CD14-positive monocyte (primary cell): ENCODE measurements around the gene GNG4. TPM values are rescaled to one million over a fixed set of nuclear protein-coding genes. Genes with fewer than 3 reads are reported as not detected.
"Not testable (repeated sequence)": the region's sequence is repeated elsewhere in the genome, so short reads cannot be mapped to it uniquely, and the experiment has no call there.

Experiments
- DNase-seq, 3 donors: peaks; one replicate each; pipeline ENCODE4 v3.0.0-alpha.2; 2011 to 2022
- H2AFZ ChIP-seq: 2 replicates; pipeline ENCODE4 v1.6.0; 2012; ENCODE audit warnings: mild to moderate bottlenecking, low read depth, low read length, inconsistent platforms; ENCODE audit not compliant: insufficient read depth, poor library complexity, severe bottlenecking
- H3K27ac ChIP-seq, 2 donors: 1 replicate in 1 of 2; 2 replicates in 1 of 2; pipeline ENCODE4 v1.5.1; 2012 to 2013; ENCODE audit warnings: low read length in 2 of 2, control low read depth in 1 of 2, inconsistent platforms in 1 of 2, low read depth in 1 of 2, mild to moderate bottlenecking in 1 of 2
- H3K27me3 ChIP-seq, 2 donors: one replicate each; pipeline versions ENCODE4 v1.6.0 to v1.6.1; 2011 to 2013; ENCODE audit warnings: low read length in 2 of 2; ENCODE audit not compliant: control insufficient read depth in 2 of 2, insufficient read depth in 2 of 2
- H3K36me3 ChIP-seq, 2 donors: replicated peaks in 1 of 2; 1 replicate in 1 of 2; 2 replicates in 1 of 2; pipeline versions ENCODE4 v1.5.1 to v1.6.1; 2012 to 2013; ENCODE audit warnings: low read length in 2 of 2, control low read depth in 1 of 2, inconsistent platforms in 1 of 2, mild to moderate bottlenecking in 1 of 2; ENCODE audit not compliant: insufficient read depth in 2 of 2, control insufficient read depth in 1 of 2
- H3K4me1 ChIP-seq, 2 donors: 1 replicate in 1 of 2; 2 replicates in 1 of 2; pipeline versions ENCODE4 v1.5.1 to v1.6.1; 2012 to 2013; ENCODE audit warnings: low read length in 2 of 2, control low read depth in 1 of 2, inconsistent platforms in 1 of 2, mild to moderate bottlenecking in 1 of 2, moderate library complexity in 1 of 2; ENCODE audit not compliant: insufficient read depth in 2 of 2, control insufficient read depth in 1 of 2
- H3K4me2 ChIP-seq: replicated peaks from 2 replicates; pipeline ENCODE3; 2012; ENCODE audit warnings: low read length, moderate library complexity, mild to moderate bottlenecking; ENCODE audit not compliant: poor library complexity, severe bottlenecking; ENCODE audit errors: extremely low read depth
- H3K4me3 ChIP-seq, 3 experiments: fragments of 200-600 bp in 1 of 3; sonication (generic) in 1 of 3; replicated peaks in 1 of 3; 1 replicate in 2 of 3; 2 replicates in 1 of 3; pipeline ENCODE4 v1.5.1; 2011 to 2013; ENCODE audit warnings: low read length in 3 of 3, mild to moderate bottlenecking in 3 of 3, control low read depth in 2 of 3, low read depth in 2 of 3, inconsistent platforms in 1 of 3, moderate library complexity in 1 of 3
- H3K79me2 ChIP-seq: 2 replicates; pipeline ENCODE4 v1.6.0; 2012; ENCODE audit warnings: mild to moderate bottlenecking, control low read depth, inconsistent platforms, low read length, moderate library complexity; ENCODE audit not compliant: insufficient read depth
- H3K9ac ChIP-seq: 2 replicates; pipeline ENCODE4 v1.6.0; 2017; ENCODE audit warnings: low read length, mild to moderate bottlenecking; ENCODE audit not compliant: insufficient read depth, poor library complexity, severe bottlenecking
- H3K9me3 ChIP-seq, 2 donors: replicated peaks in 1 of 2; 1 replicate in 1 of 2; 2 replicates in 1 of 2; pipeline versions ENCODE4 v1.5.1 to v1.6.1; 2012 to 2013; ENCODE audit warnings: low read length in 2 of 2, control low read depth in 1 of 2; ENCODE audit not compliant: control insufficient read depth in 1 of 2, insufficient read depth in 1 of 2
- H4K20me1 ChIP-seq: 2 replicates; pipeline ENCODE4 v1.6.0; 2012; ENCODE audit warnings: mild to moderate bottlenecking, low read length, control low read depth, moderate library complexity; ENCODE audit not compliant: insufficient read depth
- H3K27ac Mint-ChIP-seq, 7 donors: one replicate each; pipeline ENCODE4 v1.8.0; 2020; ENCODE audit warnings: mild to moderate bottlenecking in 7 of 7, mixed read lengths in 7 of 7, moderate library complexity in 6 of 7, inconsistent platforms in 2 of 7
- H3K27me3 Mint-ChIP-seq, 3 donors: one replicate each; pipeline ENCODE4 v1.8.0; 2021 to 2022; ENCODE audit warnings: low read depth in 3 of 3, mild to moderate bottlenecking in 3 of 3, mixed read lengths in 3 of 3, moderate library complexity in 3 of 3, inconsistent platforms in 1 of 3
- H3K36me3 Mint-ChIP-seq, 2 donors: one replicate each; pipeline ENCODE4 v1.8.0; 2020; ENCODE audit warnings: mixed read lengths in 2 of 2, inconsistent platforms in 1 of 2, mild to moderate bottlenecking in 1 of 2
- H3K4me1 Mint-ChIP-seq: one replicate; pipeline ENCODE4 v1.8.0; 2020; ENCODE audit warnings: mild to moderate bottlenecking, mixed read lengths
- H3K4me3 Mint-ChIP-seq, 2 donors: one replicate each; pipeline ENCODE4 v1.8.0; 2020; ENCODE audit warnings: mild to moderate bottlenecking in 2 of 2, mixed read lengths in 2 of 2, moderate library complexity in 1 of 2
- H3K9me3 Mint-ChIP-seq, 7 donors: one replicate each; pipeline ENCODE4 v1.8.0; 2020 to 2022; ENCODE audit warnings: mixed read lengths in 7 of 7, mild to moderate bottlenecking in 6 of 7, moderate library complexity in 6 of 7, inconsistent platforms in 2 of 7
- WGBS: methylation state at CpG from one replicate; pipeline ENCODE4 v1.1.5; 2013; ENCODE audit warnings: missing lambda C conversion rate; ENCODE audit not compliant: insufficient coverage; 5-methylcytosine and 5-hydroxymethylcytosine counted together
- intact Hi-C, 2 donors: fragments of 100-400 bp; cut with micrococcal nuclease; formaldehyde crosslinking; loops; one replicate each; pipeline versions ENCODE4 v1.15.0 to v1.15.1; 2023
- polyA plus RNA-seq, 3 donors: library from polyadenylated mRNA; depleted of rRNA in 1 of 3; unstranded in 2 of 3; stranded (reverse) in 1 of 3; fragments of 300-500 nt in 2 of 3; fragments of >200 nt in 1 of 3; fragmentation: Illumina TruSeq in 2 of 3; gene quantifications; 1 replicate in 2 of 3; 2 replicates in 1 of 3; pipeline ENCODE4 v1.2.3, GENCODE V29; 2012 to 2021
- TF ChIP-seq, protein P1 (sequence below): fragments of 200-600 bp; IDR thresholded peaks from one replicate; pipeline ENCODE4 v1.8.0; 2022; ENCODE audit warnings: antibody characterized with exemption, mild to moderate bottlenecking

The GNG4 gene
- polyA plus RNA-seq, 3 donors: not detected

GRCh38 chr1:235639226-235640205 is 10.1 kb downstream of the GNG4 start:
- no peak for DNase-seq
- no peak overlapping the region for H3K4me3 ChIP-seq
- H3K27ac ChIP-seq: no peak overlapping the region
- no peaks in the 10 kb centered on the region for H4K20me1 ChIP-seq
- H3K36me3 ChIP-seq: no peaks in the 10 kb centered on the region
- Mint-ChIP-seq H3K4me3 (peak overlapping the region in 1 of 2 donors; percentile 57), H3K27me3 (peaks cover 16 to 36% (median 22%) of the 10 kb centered on the region in 3 donors), H3K36me3 (no peaks in the 10 kb centered on the region), H3K9me3 (peaks cover 0 to 2% (median 0%) of the 10 kb centered on the region in 7 donors), H3K27ac (peak overlapping the region in 2 of 7 donors; percentile 12 to 48), H3K4me1 (peaks cover 17% of the 10 kb centered on the region)
- H3K9me3 ChIP-seq: no peaks in the 10 kb centered on the region
- no peak overlapping the region for H2AFZ ChIP-seq
- H3K9ac ChIP-seq: no peak overlapping the region
- H3K4me1 ChIP-seq: peaks cover 10 to 11% of the 10 kb centered on the region in 2 donors
- H3K27me3 ChIP-seq: peaks cover 0 to 27% of the 10 kb centered on the region in 2 donors
- H3K79me2 ChIP-seq: no peaks in the 10 kb centered on the region
- TF ChIP-seq, protein P1, sequence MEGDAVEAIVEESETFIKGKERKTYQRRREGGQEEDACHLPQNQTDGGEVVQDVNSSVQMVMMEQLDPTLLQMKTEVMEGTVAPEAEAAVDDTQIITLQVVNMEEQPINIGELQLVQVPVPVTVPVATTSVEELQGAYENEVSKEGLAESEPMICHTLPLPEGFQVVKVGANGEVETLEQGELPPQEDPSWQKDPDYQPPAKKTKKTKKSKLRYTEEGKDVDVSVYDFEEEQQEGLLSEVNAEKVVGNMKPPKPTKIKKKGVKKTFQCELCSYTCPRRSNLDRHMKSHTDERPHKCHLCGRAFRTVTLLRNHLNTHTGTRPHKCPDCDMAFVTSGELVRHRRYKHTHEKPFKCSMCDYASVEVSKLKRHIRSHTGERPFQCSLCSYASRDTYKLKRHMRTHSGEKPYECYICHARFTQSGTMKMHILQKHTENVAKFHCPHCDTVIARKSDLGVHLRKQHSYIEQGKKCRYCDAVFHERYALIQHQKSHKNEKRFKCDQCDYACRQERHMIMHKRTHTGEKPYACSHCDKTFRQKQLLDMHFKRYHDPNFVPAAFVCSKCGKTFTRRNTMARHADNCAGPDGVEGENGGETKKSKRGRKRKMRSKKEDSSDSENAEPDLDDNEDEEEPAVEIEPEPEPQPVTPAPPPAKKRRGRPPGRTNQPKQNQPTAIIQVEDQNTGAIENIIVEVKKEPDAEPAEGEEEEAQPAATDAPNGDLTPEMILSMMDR: no peak
- H3K4me2 ChIP-seq: no peak overlapping the region
- intact Hi-C loops: no loop called here
- WGBS: 79% methylated on average over 10 of the region's 14 CpGs

DNA sequence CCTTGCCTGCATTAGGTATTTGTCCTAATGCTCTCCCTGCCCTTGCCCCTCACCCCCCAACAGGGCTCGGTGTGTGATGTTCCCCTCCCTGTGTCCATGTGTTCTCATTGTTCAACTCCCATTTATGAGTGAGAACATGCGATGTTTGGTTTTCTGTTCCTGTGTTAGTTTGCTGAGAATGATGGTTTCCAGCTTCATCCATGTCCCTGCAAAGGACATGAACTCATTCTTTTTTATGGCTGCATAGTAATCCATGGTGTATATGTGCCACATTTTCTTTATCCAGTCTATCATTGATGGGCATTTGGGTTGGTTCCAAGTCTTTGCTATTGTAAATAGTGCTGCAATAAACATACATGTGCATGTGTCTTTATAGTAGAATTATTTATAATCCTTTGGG is 11.0 kb downstream of the GNG4 start:
- H3K4me3 Mint-ChIP-seq, H4K20me1 ChIP-seq, H3K4me3 ChIP-seq, H2AFZ ChIP-seq, H3K79me2 ChIP-seq, H3K36me3 Mint-ChIP-seq, DNase-seq, H3K9ac ChIP-seq, H3K9me3 ChIP-seq, H3K4me2 ChIP-seq, H3K9me3 Mint-ChIP-seq, intact Hi-C loops, H3K36me3 ChIP-seq, H3K27ac ChIP-seq, H3K27ac Mint-ChIP-seq: not testable (repeated sequence)
- WGBS: no CpG with 5 or more reads among the region's 2 CpGs
- peaks cover 19 to 29% (median 20%) of the 10 kb centered on the region in 3 donors for H3K27me3 Mint-ChIP-seq
- peaks cover 17% of the 10 kb centered on the region for H3K4me1 Mint-ChIP-seq
- Histone ChIP-seq H3K27me3 (peaks cover 0 to 18% of the 10 kb centered on the region in 2 donors), H3K4me1 (peaks cover 10 to 11% of the 10 kb centered on the region in 2 donors)
